ENCODE measurements around the gene HSPA1L. TPM values are rescaled to one million over a fixed set of nuclear protein-coding genes. Genes with fewer than 3 reads are reported as not detected.

The HSPA1L gene
- total RNA-seq, 2 donors from 2014 or later: 1.5 to 8.5 TPM

GRCh38 chr6:31776485-31776988 lies 38.5 kb downstream of the HSPA1L start:
- peak overlapping the region in 1 of 2 donors; percentile 15 for H3K27ac ChIP-seq
- no peak for DNase-seq (ENCODE audit: low spot score)
- peaks cover 5 to 16% of the 10 kb centered on the region in 2 donors for H3K36me3 ChIP-seq
- intact Hi-C loops (cut with DNase I): no loop called here
- no peak overlapping the region for H3K4me3 ChIP-seq
- no peaks in the 10 kb centered on the region for H3K4me1 ChIP-seq (replicated peaks)
- 33% methylated on average over 14 of the region's 14 CpGs for WGBS
- H3K9me3 ChIP-seq: no peaks in the 10 kb centered on the region
- TF ChIP-seq POLR2AphosphoS5 (IDR thresholded peaks at IDR 0.05): no peak
- no peak for TF ChIP-seq POLR2A (IDR thresholded peaks at IDR 0.05)
- no peak for TF ChIP-seq CTCF (IDR thresholded peaks at IDR 0.05)
- no peaks in the 10 kb centered on the region for H3K27me3 ChIP-seq (replicated peaks; ENCODE audit: insufficient read depth)

GRCh38 chr6:31775633-31776484 lies 39.2 kb downstream of the HSPA1L start:
- WGBS: 93% methylated on average over 32 of the region's 32 CpGs
- Histone ChIP-seq H3K27ac (no peak overlapping the region), H3K4me3 (no peak overlapping the region), H3K36me3 (peaks cover 0 to 12% of the 10 kb centered on the region in 2 donors), H3K9me3 (no peaks in the 10 kb centered on the region), H3K27me3 (replicated peaks; ENCODE audit: insufficient read depth) (no peaks in the 10 kb centered on the region), H3K4me1 (replicated peaks) (no peaks in the 10 kb centered on the region)
- intact Hi-C loops (cut with DNase I): no loop called here
- DNase-seq (ENCODE audit: low spot score): no peak
- TF ChIP-seq POLR2A (IDR thresholded peaks at IDR 0.05): no peak
- TF ChIP-seq POLR2AphosphoS5 (IDR thresholded peaks at IDR 0.05): no peak
- TF ChIP-seq CTCF (IDR thresholded peaks at IDR 0.05): no peak

GRCh38 chr6:31775184-31775583 lies 39.9 kb downstream of the HSPA1L start:
- intact Hi-C loops (cut with DNase I): no loop called here
- no peak overlapping the region for H3K27ac ChIP-seq
- no peak overlapping the region for H3K4me3 ChIP-seq
- no peaks in the 10 kb centered on the region for H3K27me3 ChIP-seq (replicated peaks; ENCODE audit: insufficient read depth)
- DNase-seq (ENCODE audit: low spot score): no peak
- WGBS: 83% methylated on average over 4 of the region's 4 CpGs
- no peaks in the 10 kb centered on the region for H3K9me3 ChIP-seq
- TF ChIP-seq CTCF (IDR thresholded peaks at IDR 0.05) (peak in 1 of 4 experiments; percentile 32), POLR2AphosphoS5 (IDR thresholded peaks at IDR 0.05) (no peak), POLR2A (IDR thresholded peaks at IDR 0.05) (no peak)
- H3K36me3 ChIP-seq: peaks cover 0 to 7% of the 10 kb centered on the region in 2 donors
- no peaks in the 10 kb centered on the region for H3K4me1 ChIP-seq (replicated peaks)

- no peaks in the 10 kb centered on the region for H3K4me1 ChIP-seq (replicated peaks)
- no peaks in the 10 kb centered on the region for H3K27me3 ChIP-seq (replicated peaks; ENCODE audit: insufficient read depth)
- TF ChIP-seq POLR2AphosphoS5 (IDR thresholded peaks at IDR 0.05): no peak
- no peak for TF ChIP-seq POLR2A (IDR thresholded peaks at IDR 0.05)
- no peak for DNase-seq (ENCODE audit: low spot score)
- H3K36me3 ChIP-seq: no peaks in the 10 kb centered on the region
- intact Hi-C loops (cut with DNase I): loop anchor here (5.0 kb wide), 1 partner anchor 90 kb away; the partner anchor contains the start of gene LY6G5C
- no peak overlapping the region for H3K4me3 ChIP-seq
- 83% methylated on average over 4 of the region's 4 CpGs for WGBS
- no peak overlapping the region for H3K27ac ChIP-seq
- no peaks in the 10 kb centered on the region for H3K9me3 ChIP-seq
These were observed 43.1 kb downstream of the HSPA1L start for GRCh38 chr6:31771992-31772358.

GRCh38 chr6:31770860-31771259 lies 44.2 kb downstream of the HSPA1L start:
- no peaks in the 10 kb centered on the region for H3K9me3 ChIP-seq
- no peaks in the 10 kb centered on the region for H3K27me3 ChIP-seq (replicated peaks; ENCODE audit: insufficient read depth)
- H3K4me1 ChIP-seq (replicated peaks): no peaks in the 10 kb centered on the region
- WGBS: 92% methylated on average over 2 of the region's 2 CpGs
- intact Hi-C loops (cut with DNase I): loop anchor here (5.0 kb wide), 1 partner anchor 89 kb away; the partner anchor contains the start of gene LY6G5C
- no peak overlapping the region for H3K4me3 ChIP-seq
- no peak overlapping the region for H3K27ac ChIP-seq
- no peak for DNase-seq (ENCODE audit: low spot score)
- no peak for TF ChIP-seq POLR2AphosphoS5 (IDR thresholded peaks at IDR 0.05)
- TF ChIP-seq POLR2A (IDR thresholded peaks at IDR 0.05): no peak
- TF ChIP-seq CTCF (IDR thresholded peaks at IDR 0.05): no peak
- H3K36me3 ChIP-seq: no peaks in the 10 kb centered on the region
